ENCODE data around the gene NRIP1.

- no peak for TF ChIP-seq POLR2AphosphoS5 (IDR thresholded peaks at IDR 0.05; ENCODE audit: low read depth, low read length)
- TF ChIP-seq POLR2A (IDR thresholded peaks at IDR 0.05; ENCODE audit: low read depth, low read length): no peak
- no peak for TF ChIP-seq TAF1 (IDR thresholded peaks at IDR 0.05; ENCODE audit: borderline replicate concordance, low read depth, low read length)
Observed at GRCh38 chr21:15009837-15010363, 54.9 kb downstream of the NRIP1 start.

All from GM12892 (cell line).